ENCODE measurements around the gene SH3PXD2A.

SH3PXD2A gene

GRCh38 chr10:103812432-103812831 is 42.9 kb downstream of the SH3PXD2A start:
- Histone ChIP-seq H3K36me3 (ENCODE audit: insufficient read depth) (no peaks in the 10 kb centered on the region), H3K4me1 (ENCODE audit: low read depth, poor library complexity, severe bottlenecking) (peaks cover 9% of the 10 kb centered on the region), H3K4me2 (no peak overlapping the region), H3K27ac (no peak overlapping the region), H3K79me2 (ENCODE audit: insufficient read depth, low read depth) (no peaks in the 10 kb centered on the region), H3K27me3 (ENCODE audit: insufficient read depth, low read depth) (no peaks in the 10 kb centered on the region), H3K4me3 (IDR thresholded peaks at IDR 0.05; ENCODE audit: insufficient read depth, low read depth, low read length) (no peak overlapping the region), H4K20me1 (ENCODE audit: insufficient read depth) (no peaks in the 10 kb centered on the region), H3K9ac (no peak overlapping the region), H2AFZ (ENCODE audit: low read depth) (no peak overlapping the region)
- TF ChIP-seq, protein P1, sequence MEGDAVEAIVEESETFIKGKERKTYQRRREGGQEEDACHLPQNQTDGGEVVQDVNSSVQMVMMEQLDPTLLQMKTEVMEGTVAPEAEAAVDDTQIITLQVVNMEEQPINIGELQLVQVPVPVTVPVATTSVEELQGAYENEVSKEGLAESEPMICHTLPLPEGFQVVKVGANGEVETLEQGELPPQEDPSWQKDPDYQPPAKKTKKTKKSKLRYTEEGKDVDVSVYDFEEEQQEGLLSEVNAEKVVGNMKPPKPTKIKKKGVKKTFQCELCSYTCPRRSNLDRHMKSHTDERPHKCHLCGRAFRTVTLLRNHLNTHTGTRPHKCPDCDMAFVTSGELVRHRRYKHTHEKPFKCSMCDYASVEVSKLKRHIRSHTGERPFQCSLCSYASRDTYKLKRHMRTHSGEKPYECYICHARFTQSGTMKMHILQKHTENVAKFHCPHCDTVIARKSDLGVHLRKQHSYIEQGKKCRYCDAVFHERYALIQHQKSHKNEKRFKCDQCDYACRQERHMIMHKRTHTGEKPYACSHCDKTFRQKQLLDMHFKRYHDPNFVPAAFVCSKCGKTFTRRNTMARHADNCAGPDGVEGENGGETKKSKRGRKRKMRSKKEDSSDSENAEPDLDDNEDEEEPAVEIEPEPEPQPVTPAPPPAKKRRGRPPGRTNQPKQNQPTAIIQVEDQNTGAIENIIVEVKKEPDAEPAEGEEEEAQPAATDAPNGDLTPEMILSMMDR (conservative IDR thresholded peaks at IDR 0.05; ENCODE audit: low read depth, low read length), result no peak

- no peak overlapping the region for H3K4me2 ChIP-seq
- peaks cover 9% of the 10 kb centered on the region for H3K4me1 ChIP-seq (ENCODE audit: low read depth, poor library complexity, severe bottlenecking)
These were observed 43.4 kb downstream of the SH3PXD2A start for GRCh38 chr10:103812004-103812403.

DNA sequence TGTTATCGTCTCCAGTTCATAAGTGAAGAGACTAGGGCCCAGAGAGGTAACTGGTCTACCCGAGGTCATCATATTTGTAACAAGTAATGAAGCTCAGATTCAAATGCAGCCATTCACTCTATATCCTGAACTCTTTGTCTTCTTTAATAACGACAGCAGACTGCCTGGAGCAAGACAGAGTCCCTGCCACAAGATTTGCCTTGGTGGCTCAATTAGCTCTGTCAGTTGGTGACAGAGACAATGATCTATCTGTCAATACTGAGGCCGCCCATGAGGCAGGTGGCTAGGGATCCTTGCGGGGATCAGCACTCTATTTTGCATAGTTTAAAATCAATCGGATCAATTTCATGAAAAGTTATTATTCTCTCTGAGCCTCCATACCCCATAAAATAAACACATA is 43.9 kb downstream of the SH3PXD2A start:
- H3K36me3 ChIP-seq (ENCODE audit: insufficient read depth), result no peaks in the 10 kb centered on the region
- H3K9ac ChIP-seq, result no peak overlapping the region
- no peak overlapping the region for H3K4me2 ChIP-seq
- no peaks in the 10 kb centered on the region for H3K27me3 ChIP-seq (ENCODE audit: insufficient read depth, low read depth)
- no peak overlapping the region for H3K27ac ChIP-seq
- H4K20me1 ChIP-seq (ENCODE audit: insufficient read depth), result no peaks in the 10 kb centered on the region
- peaks cover 6% of the 10 kb centered on the region for H3K4me1 ChIP-seq (ENCODE audit: low read depth, poor library complexity, severe bottlenecking)
- TF ChIP-seq, protein P1 (conservative IDR thresholded peaks at IDR 0.05; ENCODE audit: low read depth, low read length), result no peak
- no peak overlapping the region for H3K4me3 ChIP-seq (IDR thresholded peaks at IDR 0.05; ENCODE audit: insufficient read depth, low read depth, low read length)
- no peaks in the 10 kb centered on the region for H3K79me2 ChIP-seq (ENCODE audit: insufficient read depth, low read depth)
- H2AFZ ChIP-seq (ENCODE audit: low read depth), result no peak overlapping the region

More at GRCh38 chr10:103812004-103812403, 43.4 kb downstream of the SH3PXD2A start:
- no peak overlapping the region for H3K4me3 ChIP-seq (IDR thresholded peaks at IDR 0.05; ENCODE audit: insufficient read depth, low read depth, low read length)
- H3K79me2 ChIP-seq (ENCODE audit: insufficient read depth, low read depth), result no peaks in the 10 kb centered on the region
- no peaks in the 10 kb centered on the region for H3K27me3 ChIP-seq (ENCODE audit: insufficient read depth, low read depth)
- H3K9ac ChIP-seq, result no peak overlapping the region
- no peak overlapping the region for H2AFZ ChIP-seq (ENCODE audit: low read depth)
- H4K20me1 ChIP-seq (ENCODE audit: insufficient read depth), result no peaks in the 10 kb centered on the region
- TF ChIP-seq, protein P1 (conservative IDR thresholded peaks at IDR 0.05; ENCODE audit: low read depth, low read length), result no peak
- no peak overlapping the region for H3K27ac ChIP-seq
- no peaks in the 10 kb centered on the region for H3K36me3 ChIP-seq (ENCODE audit: insufficient read depth)

DNA sequence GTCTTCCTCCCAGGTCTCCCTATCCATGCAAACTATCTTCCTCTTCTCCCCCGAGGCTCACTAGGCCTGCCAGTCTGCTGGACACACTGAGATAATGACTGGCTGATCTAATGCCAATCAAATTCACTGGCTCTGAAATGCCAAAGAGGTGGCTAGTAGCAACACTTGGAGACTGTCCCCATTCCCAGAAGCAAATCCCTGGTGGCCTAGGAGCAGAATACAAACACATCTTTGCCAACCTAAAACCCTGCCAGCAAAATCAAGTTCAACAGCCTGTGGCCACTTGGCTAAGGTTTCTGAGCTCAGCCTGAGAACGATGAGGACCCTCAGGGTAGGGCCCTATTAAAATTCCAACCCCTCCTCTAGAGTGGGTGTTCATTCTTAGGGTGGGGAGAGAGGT is 46.6 kb downstream of the SH3PXD2A start:
- Histone ChIP-seq H3K36me3 (ENCODE audit: insufficient read depth) (no peaks in the 10 kb centered on the region), H3K9ac (no peak overlapping the region), H3K79me2 (ENCODE audit: insufficient read depth, low read depth) (no peaks in the 10 kb centered on the region), H4K20me1 (ENCODE audit: insufficient read depth) (no peaks in the 10 kb centered on the region), H3K4me2 (no peak overlapping the region), H3K27me3 (ENCODE audit: insufficient read depth, low read depth) (no peaks in the 10 kb centered on the region), H3K4me3 (IDR thresholded peaks at IDR 0.05; ENCODE audit: insufficient read depth, low read depth, low read length) (no peak overlapping the region), H3K4me1 (ENCODE audit: low read depth, poor library complexity, severe bottlenecking) (no peaks in the 10 kb centered on the region), H2AFZ (ENCODE audit: low read depth) (no peak overlapping the region), H3K27ac (no peak overlapping the region)
- TF ChIP-seq, protein P1 (conservative IDR thresholded peaks at IDR 0.05; ENCODE audit: low read depth, low read length), result no peak

All from KMS-11 (cell line).